Stimulated activated CD4-positive, alpha-beta T cell treated with anti-CD3 and anti-CD28 coated beads, TNF-alpha, amount 100 ng/mL, for 1 hour (primary cell): ENCODE measurements around the gene TXNDC2.
"Not testable (repeated sequence)": the region's sequence is repeated elsewhere in the genome, so short reads cannot be mapped to it uniquely, and the experiment has no call there.

Source experiments
- DNase-seq, 3 donors: peaks; one replicate each; pipeline ENCODE4 v3.0.0-alpha.2; 2020; ENCODE audit warnings: low read depth in 3 of 3, low spot score in 1 of 3

Gene TXNDC2

GRCh38 chr18:9884090-9884489 lies 1.7 kb upstream of the TXNDC2 start:
- DNase-seq = no peak

DNA sequence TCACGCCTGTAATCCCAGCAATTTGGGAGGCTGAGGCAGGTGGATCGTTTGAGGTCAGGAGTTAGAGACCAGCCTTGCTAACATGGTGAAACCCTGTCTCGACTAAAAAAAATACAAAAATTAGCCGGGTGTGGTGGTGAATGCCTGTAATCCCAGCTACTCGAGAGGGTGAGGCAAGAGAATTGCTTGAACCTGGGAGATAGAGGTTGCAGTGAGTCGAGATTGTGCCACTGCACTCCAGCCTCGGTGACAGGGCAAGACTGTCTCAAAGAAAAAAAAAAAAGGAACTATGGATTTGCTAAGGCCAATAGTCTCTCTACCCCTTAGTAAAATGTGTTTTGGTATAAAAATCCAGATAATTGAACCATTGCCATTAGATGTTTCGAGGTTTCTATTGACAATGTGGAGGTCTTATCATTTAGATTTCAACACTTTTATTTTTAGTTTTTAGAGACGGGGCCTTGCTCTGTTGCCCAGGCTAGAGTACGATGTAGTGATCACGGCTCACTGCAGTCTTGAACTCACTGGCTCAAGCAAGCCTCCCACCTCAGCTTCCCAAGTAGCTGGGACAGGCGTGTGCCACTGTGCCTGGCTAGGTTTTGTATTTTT lies 1.1 kb upstream of the TXNDC2 start:
- DNase-seq = no peak

DNA sequence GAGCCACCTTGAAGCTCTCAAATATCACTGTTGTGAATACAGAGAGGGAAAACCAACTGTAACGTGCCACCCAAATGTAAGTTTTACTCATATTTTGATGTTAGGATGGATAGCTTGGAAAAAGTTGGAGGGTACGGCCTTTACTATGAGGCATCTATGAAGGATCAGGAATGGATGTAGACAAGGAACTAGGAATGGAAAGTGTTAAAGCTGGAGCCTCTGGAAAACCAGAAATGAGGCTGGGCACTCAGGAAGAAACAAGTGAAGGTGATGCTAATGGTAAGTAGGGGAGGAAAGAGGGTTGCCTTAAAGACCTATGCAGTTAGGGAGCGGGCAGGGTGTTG lies 204 bp downstream of the TXNDC2 start:
- DNase-seq = no peak

GRCh38 chr18:9887992-9888391 lies 2.2 kb downstream of the TXNDC2 start:
- DNase-seq = no peak

DNA sequence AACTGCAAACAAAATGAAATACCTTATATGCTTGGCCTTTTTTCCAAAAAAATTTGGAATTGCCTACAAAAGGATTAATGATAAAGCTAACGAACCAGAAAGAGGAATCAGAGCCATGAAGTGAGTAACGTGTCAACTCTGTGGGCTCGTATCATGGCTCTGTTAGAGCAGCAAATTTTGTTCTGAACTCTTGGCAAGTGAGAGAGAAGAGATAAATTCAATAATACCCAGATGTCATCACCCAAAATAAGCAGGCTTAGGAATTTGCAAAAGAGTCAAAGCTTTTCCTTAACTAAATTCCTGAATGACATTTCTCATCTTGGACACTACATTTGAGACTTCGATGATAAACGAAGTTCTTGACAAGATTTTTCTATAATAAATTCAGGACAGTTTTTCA lies 4.4 kb downstream of the TXNDC2 start:
- DNase-seq = no peak

- DNase-seq = no peak
Measured at GRCh38 chr18:9890957-9891356, 5.2 kb downstream of the TXNDC2 start.

- DNase-seq = not testable (repeated sequence)
Measured at GRCh38 chr18:9891515-9891914, 5.7 kb downstream of the TXNDC2 start.

DNA sequence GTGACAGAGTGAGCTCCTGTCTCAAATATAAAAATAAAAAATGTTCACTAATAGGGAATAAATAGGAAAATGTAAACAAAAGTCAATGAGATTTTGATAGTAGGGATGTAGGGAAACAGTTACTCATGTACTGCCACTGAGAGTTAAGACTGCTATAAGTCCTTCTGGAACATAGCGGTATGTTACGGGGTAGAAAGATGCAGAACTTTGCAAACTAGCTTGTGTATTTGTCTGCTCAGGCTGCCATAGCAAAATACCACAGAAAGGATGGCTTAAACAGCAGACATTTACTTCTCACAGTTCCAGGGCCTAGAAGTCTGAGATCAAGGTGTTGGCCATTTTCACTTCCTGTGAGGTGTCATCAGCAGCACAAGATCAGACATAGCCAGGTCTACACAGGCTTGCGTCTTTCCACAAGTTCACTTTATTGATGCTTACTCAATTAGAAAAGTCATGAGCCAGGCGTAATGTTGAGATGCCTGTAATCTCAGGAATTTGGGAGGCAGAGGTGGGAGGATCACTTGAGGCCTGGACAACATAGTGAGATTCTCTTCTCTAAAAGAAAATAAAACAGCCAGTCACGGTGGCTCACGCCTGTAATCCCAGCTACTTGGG lies 8.8 kb downstream of the TXNDC2 start:
- no peak for DNase-seq

GRCh38 chr18:9897129-9897528 lies 11.4 kb downstream of the TXNDC2 start:
- no peak for DNase-seq

DNA sequence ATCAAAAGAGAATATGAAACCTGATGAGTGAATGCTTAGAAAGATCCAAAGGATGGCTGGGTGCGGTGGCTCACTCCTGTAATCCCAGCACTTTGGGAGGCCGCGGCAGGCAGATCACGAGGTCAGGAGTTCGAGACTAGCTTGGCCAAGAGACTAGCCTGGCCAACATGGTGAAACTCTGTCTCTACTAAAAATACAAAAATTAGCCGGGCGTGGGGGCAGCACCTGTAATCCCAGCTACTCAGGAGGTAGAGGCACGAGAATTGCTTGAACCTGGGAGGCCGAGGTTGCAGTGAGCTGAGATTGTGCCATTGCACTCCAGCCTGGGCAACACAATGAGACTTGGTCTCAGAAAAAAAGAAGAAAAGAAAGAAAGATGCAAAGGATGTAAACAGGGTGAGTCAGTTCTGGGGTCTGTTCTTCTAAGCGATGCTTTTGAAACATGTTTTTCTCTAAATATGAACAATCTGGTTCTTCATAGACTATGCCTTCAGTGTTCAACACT lies 12.1 kb downstream of the TXNDC2 start:
- not testable (repeated sequence) for DNase-seq

- DNase-seq = no peak
Measured at GRCh38 chr18:9898792-9899549, 13.2 kb downstream of the TXNDC2 start.

DNA sequence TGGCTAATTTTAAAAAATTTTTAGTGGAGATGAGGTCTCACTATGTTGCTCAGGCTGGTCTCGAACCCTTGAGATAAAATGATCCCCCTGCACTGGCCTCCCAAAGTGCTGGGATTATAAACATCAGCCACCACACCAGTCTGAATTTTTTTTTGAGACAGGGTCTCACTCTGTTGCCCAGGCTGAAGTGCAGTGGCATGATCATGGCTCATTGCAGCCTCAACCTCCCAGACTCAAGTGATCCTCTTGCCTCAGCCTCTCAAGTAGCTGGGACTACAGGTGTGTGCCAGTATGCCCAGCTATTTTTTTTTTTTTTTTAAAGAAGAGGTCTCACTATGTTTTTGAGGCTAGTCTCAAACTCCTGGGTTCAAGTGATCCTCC lies 13.8 kb downstream of the TXNDC2 start:
- DNase-seq = not testable (repeated sequence)

- no peak for DNase-seq
Measured at GRCh38 chr18:9900699-9901098, 14.9 kb downstream of the TXNDC2 start.

- no peak for DNase-seq
Measured at GRCh38 chr18:9901377-9901776, 15.6 kb downstream of the TXNDC2 start.

- not testable (repeated sequence) for DNase-seq
Measured at GRCh38 chr18:9902264-9902663, 16.5 kb downstream of the TXNDC2 start.

- no peak for DNase-seq
Measured at GRCh38 chr18:9902832-9903231, 17.1 kb downstream of the TXNDC2 start.

DNA sequence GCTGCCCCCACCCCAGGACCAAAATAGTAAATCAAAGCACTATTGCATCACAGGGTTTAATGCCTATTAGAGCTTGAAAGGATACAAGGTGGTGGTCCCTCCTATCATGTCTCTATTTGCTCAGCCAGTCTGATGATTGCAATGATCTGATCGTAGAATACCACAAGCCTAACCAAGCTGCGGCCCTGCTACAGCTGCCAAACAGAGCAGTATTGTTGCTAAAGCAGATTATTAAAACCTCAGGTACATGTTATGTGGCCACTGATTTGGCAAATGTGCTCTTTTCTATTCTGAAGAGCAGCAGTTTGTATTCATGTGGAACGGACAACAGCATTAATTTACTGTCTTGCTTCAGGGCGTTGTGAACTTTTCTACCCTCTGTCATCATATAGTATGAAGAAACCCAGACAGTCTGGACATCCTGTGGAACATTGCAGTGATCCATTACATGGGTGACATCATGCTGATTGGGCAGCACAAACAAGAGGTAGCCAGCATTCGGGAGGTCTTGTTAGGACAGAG lies 19.7 kb downstream of the TXNDC2 start:
- DNase-seq = no peak

DNA sequence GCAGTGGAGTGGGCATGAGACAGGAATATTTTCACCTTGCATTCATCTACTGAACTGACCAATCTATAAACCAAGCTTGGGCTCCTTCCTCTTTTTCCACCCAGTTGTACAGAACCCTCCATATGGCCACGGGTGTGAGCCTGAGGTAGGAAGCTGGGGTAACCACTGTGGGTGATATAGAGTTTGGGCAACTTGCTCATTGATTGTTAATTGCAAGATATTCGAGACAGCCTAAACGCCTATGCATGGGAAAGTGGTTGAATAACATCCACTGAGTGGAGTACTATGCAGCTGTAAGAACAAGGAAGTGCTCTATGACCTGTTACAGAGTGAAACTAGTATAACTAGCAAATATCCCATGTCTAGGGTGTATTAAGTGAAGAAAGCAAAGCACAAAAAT lies 20.7 kb downstream of the TXNDC2 start:
- DNase-seq = no peak

- DNase-seq = no peak
Measured at GRCh38 chr18:9907867-9908266, 22.1 kb downstream of the TXNDC2 start.

DNA sequence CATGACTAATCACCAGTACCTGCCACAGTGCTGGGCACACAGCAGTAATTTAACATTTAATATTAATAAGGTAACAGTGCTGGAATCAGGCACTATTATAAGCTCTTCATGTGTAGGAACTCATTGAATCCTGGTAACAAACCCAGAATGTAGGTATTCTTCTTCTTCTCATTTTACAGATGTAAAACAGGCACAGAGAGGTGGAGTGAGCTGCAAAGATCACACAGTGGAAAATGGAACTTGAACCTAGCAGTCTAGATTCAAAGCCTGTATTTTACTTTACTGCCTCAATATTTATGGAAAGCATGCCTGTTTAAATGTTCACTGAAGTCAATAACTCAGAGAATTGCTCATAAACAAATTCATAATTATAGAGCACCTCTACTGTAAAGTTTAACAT lies 24.3 kb downstream of the TXNDC2 start:
- DNase-seq = no peak

- no peak for DNase-seq
Measured at GRCh38 chr18:9910661-9911060, 24.9 kb downstream of the TXNDC2 start.

- no peak for DNase-seq
Measured at GRCh38 chr18:9911226-9911625, 25.5 kb downstream of the TXNDC2 start.
